HT-29 (cell line): Measurements from ENCODE around the gene COMP. TPM values are rescaled to one million over a fixed set of nuclear protein-coding genes. Genes with fewer than 3 reads are reported as not detected.
A peak's percentile ranks its signal among the peaks of the same experiment; 100 is the strongest.

ENCODE experiments used
- DNase-seq: peaks from one replicate; pipeline ENCODE4 v3.0.0-alpha.2; 2015; ENCODE audit warnings: low spot score
- total RNA-seq: library from RNA; depleted of rRNA; stranded (reverse); fragments of >200 nt; shearing (Covaris generic); gene quantifications from 2 replicates; pipeline ENCODE4 v1.2.3, GENCODE V29; 2014

COMP gene
- total RNA-seq, 1 experiment from 2014 or later, result not detected

- DNase-seq, result no peak
These were observed 6.9 kb downstream of the COMP start for GRCh38 chr19:18783958-18784785.

- DNase-seq, result no peak
These were observed 8.4 kb downstream of the COMP start for GRCh38 chr19:18782559-18783225.

- DNase-seq, result no peak
These were observed 9.1 kb downstream of the COMP start for GRCh38 chr19:18781885-18782527.

GRCh38 chr19:18781047-18781600 is 10.0 kb downstream of the COMP start:
- DNase-seq, result no peak

- no peak for DNase-seq
These were observed 10.5 kb downstream of the COMP start for GRCh38 chr19:18780631-18781030.

GRCh38 chr19:18780081-18780480 is 11.0 kb downstream of the COMP start:
- no peak for DNase-seq

GRCh38 chr19:18778826-18779495 is 12.1 kb downstream of the COMP start:
- DNase-seq, result no peak

GRCh38 chr19:18778076-18778389 is 13.1 kb downstream of the COMP start:
- DNase-seq, result no peak

GRCh38 chr19:18777301-18778075 is 13.6 kb downstream of the COMP start:
- no peak for DNase-seq

GRCh38 chr19:18776736-18777135 is 14.4 kb downstream of the COMP start:
- DNase-seq, result no peak

GRCh38 chr19:18776288-18776594 is 14.9 kb downstream of the COMP start:
- DNase-seq, result no peak

- DNase-seq, result no peak
These were observed 15.4 kb downstream of the COMP start for GRCh38 chr19:18775586-18776287.

GRCh38 chr19:18774782-18775444 is 16.2 kb downstream of the COMP start:
- no peak for DNase-seq

GRCh38 chr19:18774107-18774506 is 17.0 kb downstream of the COMP start:
- DNase-seq, result no peak

- DNase-seq, result no peak
These were observed 17.4 kb downstream of the COMP start for GRCh38 chr19:18773682-18774081.

- DNase-seq, result no peak
These were observed 18.2 kb downstream of the COMP start for GRCh38 chr19:18772620-18773587.

GRCh38 chr19:18771328-18772242 is 19.5 kb downstream of the COMP start:
- DNase-seq, result peak; percentile 46
